Lung (tissue), 12 donors: Measurements from ENCODE around the gene SP8. TPM values are rescaled to one million over a fixed set of nuclear protein-coding genes. Genes with fewer than 3 reads are reported as not detected.
A peak's percentile ranks its signal among the peaks of the same experiment; 100 is the strongest.

Experiments used
- ATAC-seq: fragments of 200-7000 bp; cut with Tn5 transposase; one replicate; pipeline ENCODE4 v1.9.1; 2020; ENCODE audit warnings: moderate number of reproducible peaks; ENCODE audit not compliant: insufficient read depth, low FRiP score
- DNase-seq, 3 donors: peaks; one replicate each; pipeline ENCODE4 v3.0.0-alpha.2; 2013 to 2017
- H3K27ac ChIP-seq, 2 donors: one replicate each; pipeline ENCODE4 v1.5.1; 2013; ENCODE audit warnings: mild to moderate bottlenecking in 2 of 2, moderate library complexity in 2 of 2, control low read depth in 1 of 2, inconsistent platforms in 1 of 2, low read depth in 1 of 2, low read length in 1 of 2
- H3K27me3 ChIP-seq, 3 donors: one replicate each; pipeline ENCODE4 v1.5.1; 2013; ENCODE audit warnings: low read length in 2 of 3; ENCODE audit not compliant: control insufficient read depth in 3 of 3, insufficient read depth in 3 of 3
- H3K36me3 ChIP-seq, 4 donors: one replicate each; pipeline ENCODE4 v1.5.1; 2013; ENCODE audit warnings: low read length in 4 of 4, mild to moderate bottlenecking in 1 of 4, moderate library complexity in 1 of 4; ENCODE audit not compliant: control insufficient read depth in 4 of 4, insufficient read depth in 4 of 4
- H3K4me1 ChIP-seq, 5 donors: one replicate each; pipeline ENCODE4 v1.5.1; 2013; ENCODE audit warnings: low read length in 5 of 5, mild to moderate bottlenecking in 2 of 5, moderate library complexity in 1 of 5; ENCODE audit not compliant: control insufficient read depth in 5 of 5, insufficient read depth in 5 of 5
- H3K4me3 ChIP-seq: one replicate; pipeline ENCODE4 v1.5.1; 2013; ENCODE audit warnings: mild to moderate bottlenecking, control low read depth, moderate library complexity
- H3K9ac ChIP-seq, 2 donors: one replicate each; pipeline ENCODE4 v1.5.1; 2013; ENCODE audit warnings: low read length in 2 of 2, control low read depth in 1 of 2; ENCODE audit not compliant: insufficient read depth in 1 of 2
- H3K9me3 ChIP-seq, 4 donors: one replicate each; pipeline ENCODE4 v1.5.1; 2013; ENCODE audit warnings: low read length in 3 of 4, mild to moderate bottlenecking in 1 of 4, moderate library complexity in 1 of 4; ENCODE audit not compliant: control insufficient read depth in 4 of 4, insufficient read depth in 3 of 4
- WGBS, 2 donors: extraction: QIAGEN DNeasy Blood & Tissue Kit; methylation state at CpG; one replicate each; pipeline ENCODE4 v1.1.7; 2013; 5-methylcytosine and 5-hydroxymethylcytosine counted together
- polyA plus RNA-seq, 2 donors: library from polyadenylated mRNA; stranded (reverse); fragments of 200-250 nt; gene quantifications; one replicate each; pipeline ENCODE4 v1.2.1, GENCODE V29; 2013
- total RNA-seq, 2 donors: library from RNA; depleted of rRNA in 1 of 2; stranded (reverse); fragments of >200 nt in 1 of 2; gene quantifications; one replicate each; pipeline ENCODE4 v1.2.1, GENCODE V29; 2014 to 2021
- TF ChIP-seq, protein P1 (sequence below): IDR thresholded peaks from 2 replicates; pipeline ENCODE4 v1.5.1; 2012; ENCODE audit warnings: mild to moderate bottlenecking; ENCODE audit errors: control extremely low read depth, extremely low read depth
- donor health status: control.
- donor health status: control.
- donor health status: Bipolar disorder and iron deficiency.
- donor health status: healthy.
- donor health status: DM: yes; HTN: yes; CAD: no.

SP8 gene
- total and polyA plus RNA-seq, 4 donors = not detected

DNA sequence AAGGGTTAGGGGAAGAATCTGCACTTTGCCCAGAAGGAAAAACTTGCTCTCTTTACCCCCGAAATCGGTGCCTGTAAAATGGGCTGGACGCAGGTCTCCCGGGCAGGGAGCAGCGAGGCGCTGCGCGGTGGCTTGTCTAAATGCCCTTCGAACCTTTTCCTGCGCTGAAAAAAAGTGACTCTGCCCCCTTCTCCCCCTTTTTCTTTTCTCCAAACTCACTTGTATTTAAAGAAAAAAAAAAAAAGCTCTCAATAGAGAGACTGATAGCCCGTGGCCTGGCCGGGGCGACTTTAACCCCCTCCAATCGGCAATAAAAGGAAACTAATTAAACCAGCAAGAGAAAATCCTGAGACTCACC is 286 bp downstream of the SP8 start:
- ATAC-seq = no peak
- TF ChIP-seq, protein P1, sequence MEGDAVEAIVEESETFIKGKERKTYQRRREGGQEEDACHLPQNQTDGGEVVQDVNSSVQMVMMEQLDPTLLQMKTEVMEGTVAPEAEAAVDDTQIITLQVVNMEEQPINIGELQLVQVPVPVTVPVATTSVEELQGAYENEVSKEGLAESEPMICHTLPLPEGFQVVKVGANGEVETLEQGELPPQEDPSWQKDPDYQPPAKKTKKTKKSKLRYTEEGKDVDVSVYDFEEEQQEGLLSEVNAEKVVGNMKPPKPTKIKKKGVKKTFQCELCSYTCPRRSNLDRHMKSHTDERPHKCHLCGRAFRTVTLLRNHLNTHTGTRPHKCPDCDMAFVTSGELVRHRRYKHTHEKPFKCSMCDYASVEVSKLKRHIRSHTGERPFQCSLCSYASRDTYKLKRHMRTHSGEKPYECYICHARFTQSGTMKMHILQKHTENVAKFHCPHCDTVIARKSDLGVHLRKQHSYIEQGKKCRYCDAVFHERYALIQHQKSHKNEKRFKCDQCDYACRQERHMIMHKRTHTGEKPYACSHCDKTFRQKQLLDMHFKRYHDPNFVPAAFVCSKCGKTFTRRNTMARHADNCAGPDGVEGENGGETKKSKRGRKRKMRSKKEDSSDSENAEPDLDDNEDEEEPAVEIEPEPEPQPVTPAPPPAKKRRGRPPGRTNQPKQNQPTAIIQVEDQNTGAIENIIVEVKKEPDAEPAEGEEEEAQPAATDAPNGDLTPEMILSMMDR = no peak
- Histone ChIP-seq H3K27me3 (peaks cover 16 to 88% (median 83%) of the 10 kb centered on the region in 3 donors), H3K36me3 (no peaks in the 10 kb centered on the region), H3K4me3 (no peak overlapping the region), H3K4me1 (peaks cover 0 to 26% (median 5%) of the 10 kb centered on the region in 5 donors), H3K9me3 (peaks cover 0 to 19% (median 0%) of the 10 kb centered on the region in 4 donors), H3K9ac (no peak overlapping the region), H3K27ac (no peak overlapping the region)
- no peak for DNase-seq
- WGBS, 2 donors = 3 to 7% methylated on average over 14 of the region's 14 CpGs

DNA sequence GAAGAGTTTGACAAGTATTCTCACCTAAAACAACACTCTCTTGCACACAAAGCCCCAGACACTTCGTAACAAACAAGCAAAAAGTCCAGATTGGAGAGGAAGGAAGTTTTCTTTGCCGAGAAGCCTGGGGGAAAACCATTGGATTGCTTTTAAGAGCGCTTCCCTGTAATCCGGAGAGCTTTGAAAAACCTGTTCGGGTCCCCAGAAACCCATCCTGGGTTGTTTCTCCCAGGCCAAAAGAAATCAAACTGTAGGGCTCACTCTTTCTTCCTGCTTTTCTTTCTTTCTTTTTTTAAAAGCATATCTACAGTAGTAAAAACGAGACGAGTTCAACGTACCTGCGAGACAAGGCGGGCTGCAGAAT is 655 bp downstream of the SP8 start:
- H3K9me3 ChIP-seq = peaks cover 0 to 18% (median 0%) of the 10 kb centered on the region in 4 donors
- no peak overlapping the region for H3K9ac ChIP-seq

DNA sequence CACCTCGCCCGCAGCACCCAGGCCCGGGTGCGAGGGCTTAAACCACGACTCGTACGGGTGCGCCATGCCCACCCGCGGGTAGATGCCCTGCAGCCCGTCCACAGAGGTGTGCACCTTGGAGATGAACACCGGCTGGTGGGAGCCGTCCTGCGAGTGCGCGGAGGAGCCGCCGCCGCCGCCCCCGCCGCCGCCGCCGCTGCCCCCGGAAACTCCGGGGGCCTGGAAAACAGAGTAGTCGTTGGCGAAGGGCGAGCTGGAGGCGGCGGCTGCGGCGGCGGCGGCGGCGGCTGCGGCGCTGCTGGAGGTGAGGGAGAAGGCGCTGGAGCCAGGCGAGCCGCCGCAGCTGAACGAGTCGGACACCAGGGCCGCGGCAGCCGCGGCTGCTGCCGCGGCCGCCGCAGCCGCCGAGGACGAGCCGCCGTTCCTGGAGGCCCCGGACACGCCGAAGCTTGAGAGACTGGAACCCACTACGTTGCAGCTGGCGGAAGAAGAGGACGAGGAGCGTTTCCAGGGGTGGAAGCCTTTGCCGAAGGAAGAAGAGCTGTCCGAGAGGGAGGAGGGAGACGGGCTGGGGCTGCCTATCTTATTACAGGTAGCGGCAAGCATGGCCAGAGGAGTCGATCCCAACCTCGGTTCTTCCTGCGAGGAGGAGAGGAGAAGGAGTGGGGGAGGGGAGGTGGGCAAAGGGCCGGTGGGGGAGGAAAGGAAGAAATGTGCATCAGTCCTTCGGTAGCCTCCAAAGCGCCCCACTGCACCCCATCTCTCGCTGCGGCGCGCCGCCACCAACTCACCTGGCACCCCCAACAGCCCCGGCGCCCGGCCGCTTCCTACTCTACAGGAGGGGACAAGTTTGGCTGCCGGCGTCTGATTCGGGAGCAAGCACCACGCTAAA is 1.3 kb downstream of the SP8 start:
- no peak overlapping the region for H3K9ac ChIP-seq
- DNase-seq = peak in 2 of 3 donors; percentile 43 to 49
- WGBS, 2 donors = 2 to 3% methylated on average over 79 to 89 of the region's 89 CpGs
- peaks cover 0 to 15% (median 0%) of the 10 kb centered on the region in 4 donors for H3K9me3 ChIP-seq
- TF ChIP-seq, protein P1 = no peak
- peaks cover 16 to 88% (median 83%) of the 10 kb centered on the region in 3 donors for H3K27me3 ChIP-seq
- H3K27ac ChIP-seq = no peak overlapping the region
- H3K36me3 ChIP-seq = no peaks in the 10 kb centered on the region
- ATAC-seq = no peak
- no peak overlapping the region for H3K4me3 ChIP-seq
- peaks cover 0 to 24% (median 5%) of the 10 kb centered on the region in 5 donors for H3K4me1 ChIP-seq

More for the DNA sequence above, 655 bp downstream of the SP8 start:
- H3K4me1 ChIP-seq = peaks cover 0 to 25% (median 5%) of the 10 kb centered on the region in 5 donors
- no peak overlapping the region for H3K4me3 ChIP-seq
- H3K36me3 ChIP-seq = no peaks in the 10 kb centered on the region
- no peak overlapping the region for H3K27ac ChIP-seq
- peak in 1 of 3 donors; percentile 47 for DNase-seq
- ATAC-seq = no peak
- TF ChIP-seq, protein P1 = no peak
- H3K27me3 ChIP-seq = peaks cover 16 to 88% (median 83%) of the 10 kb centered on the region in 3 donors
- WGBS, 2 donors = 5 to 8% methylated on average over 10 of the region's 10 CpGs
